ENCODE data around the gene MINDY4. TPM values are rescaled to one million over a fixed set of nuclear protein-coding genes. Genes with fewer than 3 reads are reported as not detected.

Gene MINDY4
- total RNA-seq, 1 donor, result 10.5 TPM

GRCh38 chr7:30788640-30789333 is 17.6 kb downstream of the MINDY4 start:
- Histone ChIP-seq H3K36me3 (ENCODE audit: insufficient read depth, low read length) (peaks cover 9% of the 10 kb centered on the region), H3K4me3 (ENCODE audit: insufficient read depth, low read length) (no peak overlapping the region), H2AFZ (ENCODE audit: low read length) (no peak overlapping the region), H3K9me3 (ENCODE audit: low read depth, low read length) (no peaks in the 10 kb centered on the region), H3K4me2 (ENCODE audit: insufficient read depth, low read length) (no peak overlapping the region), H3K79me2 (ENCODE audit: insufficient read depth, low read length) (no peaks in the 10 kb centered on the region), H4K20me1 (ENCODE audit: insufficient read depth, low read length) (no peaks in the 10 kb centered on the region), H3K27me3 (ENCODE audit: insufficient read depth, low read length) (no peaks in the 10 kb centered on the region), H3K27ac (ENCODE audit: low read depth, low read length) (peak overlapping the region; percentile 11), H3K4me1 (ENCODE audit: insufficient read depth, low read length) (peaks cover 15% of the 10 kb centered on the region)
- DNase-seq (ENCODE audit: insufficient read length, low spot score, missing footprints), result no peak
- TF ChIP-seq CTCF (IDR thresholded peaks at IDR 0.05; ENCODE audit: extremely low read depth, low read depth, low read length), result no peak

GRCh38 chr7:30789334-30789711 is 18.1 kb downstream of the MINDY4 start:
- Histone ChIP-seq H3K27ac (ENCODE audit: low read depth, low read length) (peak overlapping the region; percentile 11), H3K4me1 (ENCODE audit: insufficient read depth, low read length) (peaks cover 15% of the 10 kb centered on the region), H3K9me3 (ENCODE audit: low read depth, low read length) (no peaks in the 10 kb centered on the region), H3K79me2 (ENCODE audit: insufficient read depth, low read length) (no peaks in the 10 kb centered on the region), H3K36me3 (ENCODE audit: insufficient read depth, low read length) (peaks cover 9% of the 10 kb centered on the region), H4K20me1 (ENCODE audit: insufficient read depth, low read length) (no peaks in the 10 kb centered on the region), H3K4me2 (ENCODE audit: insufficient read depth, low read length) (peak overlapping the region; percentile 8), H3K4me3 (ENCODE audit: insufficient read depth, low read length) (no peak overlapping the region), H2AFZ (ENCODE audit: low read length) (no peak overlapping the region), H3K27me3 (ENCODE audit: insufficient read depth, low read length) (no peaks in the 10 kb centered on the region)
- no peak for TF ChIP-seq CTCF (IDR thresholded peaks at IDR 0.05; ENCODE audit: extremely low read depth, low read depth, low read length)
- peak; percentile 93 for DNase-seq (ENCODE audit: insufficient read length, low spot score, missing footprints)

GRCh38 chr7:30790356-30790755 is 19.1 kb downstream of the MINDY4 start:
- Histone ChIP-seq H4K20me1 (ENCODE audit: insufficient read depth, low read length) (no peaks in the 10 kb centered on the region), H3K27me3 (ENCODE audit: insufficient read depth, low read length) (no peaks in the 10 kb centered on the region), H3K4me3 (ENCODE audit: insufficient read depth, low read length) (no peak overlapping the region), H3K9me3 (ENCODE audit: low read depth, low read length) (no peaks in the 10 kb centered on the region), H2AFZ (ENCODE audit: low read length) (no peak overlapping the region), H3K4me2 (ENCODE audit: insufficient read depth, low read length) (no peak overlapping the region), H3K27ac (ENCODE audit: low read depth, low read length) (no peak overlapping the region), H3K4me1 (ENCODE audit: insufficient read depth, low read length) (peaks cover 15% of the 10 kb centered on the region), H3K36me3 (ENCODE audit: insufficient read depth, low read length) (peaks cover 6% of the 10 kb centered on the region), H3K79me2 (ENCODE audit: insufficient read depth, low read length) (no peaks in the 10 kb centered on the region)
- no peak for DNase-seq (ENCODE audit: insufficient read length, low spot score, missing footprints)
- TF ChIP-seq CTCF (IDR thresholded peaks at IDR 0.05; ENCODE audit: extremely low read depth, low read depth, low read length), result no peak

- Histone ChIP-seq H3K9me3 (ENCODE audit: low read depth, low read length) (no peaks in the 10 kb centered on the region), H2AFZ (ENCODE audit: low read length) (no peak overlapping the region), H3K79me2 (ENCODE audit: insufficient read depth, low read length) (no peaks in the 10 kb centered on the region), H4K20me1 (ENCODE audit: insufficient read depth, low read length) (no peaks in the 10 kb centered on the region), H3K27ac (ENCODE audit: low read depth, low read length) (no peak overlapping the region), H3K27me3 (ENCODE audit: insufficient read depth, low read length) (no peaks in the 10 kb centered on the region), H3K36me3 (ENCODE audit: insufficient read depth, low read length) (peaks cover under 1% of the 10 kb centered on the region), H3K4me2 (ENCODE audit: insufficient read depth, low read length) (no peak overlapping the region), H3K4me3 (ENCODE audit: insufficient read depth, low read length) (no peak overlapping the region), H3K4me1 (ENCODE audit: insufficient read depth, low read length) (peaks cover 17% of the 10 kb centered on the region)
- DNase-seq (ENCODE audit: insufficient read length, low spot score, missing footprints), result no peak
- no peak for TF ChIP-seq CTCF (IDR thresholded peaks at IDR 0.05; ENCODE audit: extremely low read depth, low read depth, low read length)
These were observed 19.9 kb downstream of the MINDY4 start for GRCh38 chr7:30791114-30791513.
